T1000 (cell line): ENCODE data around the gene MAP3K20.
"Not testable (repeated sequence)": the region's sequence is repeated elsewhere in the genome, so short reads cannot be mapped to it uniquely, and the experiment has no call there.

Experiments used
- DNase-seq: peaks from one replicate; lab custom pipeline; 2025; ENCODE audit warnings: mixed read lengths; lab: John Stamatoyannopoulos, UW

Gene MAP3K20

GRCh38 chr2:173075781-173076580 lies at the start of gene MAP3K20:
Gene MAP3K20, plus strand, starts transcription at chr2:173075846. Its CDS starts 15,186 bp downstream, at chr2:173091032.
- peak; percentile 52 for DNase-seq

GRCh38 chr2:173026479-173026878 lies 49.2 kb upstream of the MAP3K20 start:
- DNase-seq: no peak

GRCh38 chr2:173027181-173028128 lies 48.2 kb upstream of the MAP3K20 start:
- DNase-seq: peak; percentile 62

GRCh38 chr2:173028141-173028540 lies 47.5 kb upstream of the MAP3K20 start:
- DNase-seq: no peak

GRCh38 chr2:173028671-173029070 lies 47.0 kb upstream of the MAP3K20 start:
- DNase-seq: no peak

GRCh38 chr2:173030561-173031490 lies 44.8 kb upstream of the MAP3K20 start:
- DNase-seq: no peak

- DNase-seq: no peak
Observed at GRCh38 chr2:173032032-173032431, 43.6 kb upstream of the MAP3K20 start.

GRCh38 chr2:173033084-173033483 lies 42.6 kb upstream of the MAP3K20 start:
- DNase-seq: no peak

GRCh38 chr2:173034143-173034542 lies 41.5 kb upstream of the MAP3K20 start:
- DNase-seq: no peak

GRCh38 chr2:173037245-173038120 lies 38.2 kb upstream of the MAP3K20 start:
- no peak for DNase-seq

GRCh38 chr2:173038257-173038656 lies 37.4 kb upstream of the MAP3K20 start:
- DNase-seq: not testable (repeated sequence)

GRCh38 chr2:173040729-173041128 lies 34.9 kb upstream of the MAP3K20 start:
- no peak for DNase-seq

- no peak for DNase-seq
Observed at GRCh38 chr2:173043476-173043875, 32.2 kb upstream of the MAP3K20 start.

GRCh38 chr2:173043897-173044519 lies 31.6 kb upstream of the MAP3K20 start:
- no peak for DNase-seq

- no peak for DNase-seq
Observed at GRCh38 chr2:173044686-173045085, 31.0 kb upstream of the MAP3K20 start.

- no peak for DNase-seq
Observed at GRCh38 chr2:173045181-173045580, 30.5 kb upstream of the MAP3K20 start.

GRCh38 chr2:173048522-173048896 lies 27.1 kb upstream of the MAP3K20 start:
- DNase-seq: no peak

GRCh38 chr2:173048897-173049661 lies 26.6 kb upstream of the MAP3K20 start:
- DNase-seq: peak; percentile 54

GRCh38 chr2:173049831-173050230 lies 25.8 kb upstream of the MAP3K20 start:
- no peak for DNase-seq
